Lower leg skin (tissue), 3 donors: ENCODE measurements around the gene PLA2G2F.

Experiments
- CTCF ChIP-seq, 3 donors: fragments of 450-650 bp; IDR thresholded peaks; one replicate each; pipeline ENCODE4 v1.5.1; 2016; ENCODE audit warnings: antibody characterized with exemption in 3 of 3, mild to moderate bottlenecking in 3 of 3, moderate library complexity in 2 of 3
- POLR2A ChIP-seq, 2 donors: fragments of 450-650 bp; IDR thresholded peaks; one replicate each; pipeline ENCODE4 v1.6.1; 2016 to 2017; ENCODE audit warnings: antibody characterized with exemption in 2 of 2, mild to moderate bottlenecking in 1 of 2, moderate library complexity in 1 of 2

DNA sequence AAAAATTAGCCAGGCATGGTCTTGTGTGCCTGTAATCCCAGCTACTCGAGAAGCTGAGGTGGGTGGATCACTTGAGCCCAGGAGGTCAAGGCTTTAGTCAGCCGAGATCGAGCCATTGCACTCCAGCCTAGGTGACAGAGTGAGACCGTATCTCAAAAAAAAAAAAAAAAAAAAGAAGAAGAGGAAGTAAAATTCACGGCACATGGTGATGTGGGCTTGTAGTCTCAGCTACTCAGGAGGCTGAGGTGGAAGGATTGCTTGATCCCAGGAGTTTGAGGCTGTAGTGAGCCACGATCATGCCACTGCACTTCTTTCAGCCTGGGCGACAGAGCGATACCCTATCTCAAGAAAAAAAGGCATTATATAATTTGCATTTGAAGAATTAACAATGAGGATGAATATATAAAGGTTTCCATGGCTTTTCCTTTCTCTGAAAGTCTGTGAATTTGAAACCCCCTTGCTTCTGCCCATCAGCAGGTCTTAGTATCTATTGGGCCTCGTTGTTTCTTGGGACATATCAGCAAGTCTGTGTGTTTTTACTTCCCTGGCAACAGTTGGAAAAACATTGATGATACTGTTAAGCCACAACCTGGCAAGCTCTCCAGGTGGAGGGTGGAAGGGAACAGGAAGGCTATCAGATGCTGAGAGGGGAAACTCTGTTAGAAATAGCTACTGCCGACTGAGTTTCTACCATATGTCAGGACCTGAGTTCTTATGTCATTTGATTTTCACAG, 15.2 kb upstream of the PLA2G2F start:
- TF ChIP-seq CTCF (IDR thresholded peaks at IDR 0.05), result no peak
- TF ChIP-seq POLR2A (IDR thresholded peaks at IDR 0.05), result no peak
